Fibroblast of lung (primary cell): ENCODE measurements around the gene STOX2.

Experiments
- CTCF ChIP-seq, 2 donors: IDR thresholded peaks in 1 of 2; conservative IDR thresholded peaks in 1 of 2; 1 replicate in 1 of 2; 2 replicates in 1 of 2; pipeline ENCODE4 v1.5.1; 2011 to 2012; ENCODE audit warnings: low read length in 2 of 2, control low read depth in 1 of 2, inconsistent platforms in 1 of 2, low read depth in 1 of 2, mild to moderate bottlenecking in 1 of 2
- EZH2 ChIP-seq: IDR thresholded peaks from 2 replicates; pipeline ENCODE4 v1.5.1; 2012; ENCODE audit warnings: low read length, control low read depth, mild to moderate bottlenecking; ENCODE audit errors: missing control alignments

- no peak for TF ChIP-seq CTCF (conservative IDR thresholded peaks at IDR 0.05 in 1 of 2, IDR thresholded peaks at IDR 0.05 in 1 of 2; ENCODE audit: low read depth in 1 of 2, low read length in 2 of 2)
- no peak for TF ChIP-seq EZH2
Measured at GRCh38 chr4:183870997-183871396, 34.1 kb upstream of the STOX2 start.
